ENCODE results near the gene SORD. TPM values are rescaled to one million over a fixed set of nuclear protein-coding genes. Genes with fewer than 3 reads are reported as not detected.

Gene SORD
- total RNA-seq, 1 donor from 2014 or later, result 20.4 TPM

DNA sequence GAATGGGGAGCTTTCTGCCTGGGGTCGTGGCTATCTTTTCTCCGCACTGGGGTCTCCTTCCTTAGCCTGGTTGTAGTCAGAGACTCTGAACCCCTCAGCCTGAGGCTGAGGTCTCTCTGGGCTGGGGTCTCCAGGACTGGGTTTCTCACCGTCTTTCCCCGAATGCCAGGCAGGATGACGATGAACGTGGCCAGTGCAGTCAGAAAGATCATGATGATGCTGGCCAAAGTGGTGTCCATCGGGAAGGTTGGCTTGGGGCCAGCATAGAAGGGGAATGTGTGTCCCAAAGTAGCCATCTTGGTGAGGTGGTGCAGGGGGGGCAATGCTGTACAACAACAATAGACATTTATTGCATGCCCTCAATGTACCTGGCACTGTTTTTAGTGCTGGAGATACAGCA is 99.7 kb downstream of the SORD start:
- no peak overlapping the region for H3K4me3 ChIP-seq
- H3K4me1 ChIP-seq, result peaks cover 4% of the 10 kb centered on the region
- H3K9me3 ChIP-seq, result no peaks in the 10 kb centered on the region
- intact Hi-C loops (cut with DNase I), result no loop called here
- H3K27me3 ChIP-seq, result no peaks in the 10 kb centered on the region
- H3K36me3 ChIP-seq, result no peaks in the 10 kb centered on the region
- TF ChIP-seq, protein P1, sequence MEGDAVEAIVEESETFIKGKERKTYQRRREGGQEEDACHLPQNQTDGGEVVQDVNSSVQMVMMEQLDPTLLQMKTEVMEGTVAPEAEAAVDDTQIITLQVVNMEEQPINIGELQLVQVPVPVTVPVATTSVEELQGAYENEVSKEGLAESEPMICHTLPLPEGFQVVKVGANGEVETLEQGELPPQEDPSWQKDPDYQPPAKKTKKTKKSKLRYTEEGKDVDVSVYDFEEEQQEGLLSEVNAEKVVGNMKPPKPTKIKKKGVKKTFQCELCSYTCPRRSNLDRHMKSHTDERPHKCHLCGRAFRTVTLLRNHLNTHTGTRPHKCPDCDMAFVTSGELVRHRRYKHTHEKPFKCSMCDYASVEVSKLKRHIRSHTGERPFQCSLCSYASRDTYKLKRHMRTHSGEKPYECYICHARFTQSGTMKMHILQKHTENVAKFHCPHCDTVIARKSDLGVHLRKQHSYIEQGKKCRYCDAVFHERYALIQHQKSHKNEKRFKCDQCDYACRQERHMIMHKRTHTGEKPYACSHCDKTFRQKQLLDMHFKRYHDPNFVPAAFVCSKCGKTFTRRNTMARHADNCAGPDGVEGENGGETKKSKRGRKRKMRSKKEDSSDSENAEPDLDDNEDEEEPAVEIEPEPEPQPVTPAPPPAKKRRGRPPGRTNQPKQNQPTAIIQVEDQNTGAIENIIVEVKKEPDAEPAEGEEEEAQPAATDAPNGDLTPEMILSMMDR (IDR thresholded peaks at IDR 0.05), result no peak
- no peak for TF ChIP-seq POLR2A (IDR thresholded peaks at IDR 0.05)
- no peak for DNase-seq (ENCODE audit: extremely low spot score in 2 of 2)
- H3K27ac ChIP-seq, result no peak overlapping the region

DNA sequence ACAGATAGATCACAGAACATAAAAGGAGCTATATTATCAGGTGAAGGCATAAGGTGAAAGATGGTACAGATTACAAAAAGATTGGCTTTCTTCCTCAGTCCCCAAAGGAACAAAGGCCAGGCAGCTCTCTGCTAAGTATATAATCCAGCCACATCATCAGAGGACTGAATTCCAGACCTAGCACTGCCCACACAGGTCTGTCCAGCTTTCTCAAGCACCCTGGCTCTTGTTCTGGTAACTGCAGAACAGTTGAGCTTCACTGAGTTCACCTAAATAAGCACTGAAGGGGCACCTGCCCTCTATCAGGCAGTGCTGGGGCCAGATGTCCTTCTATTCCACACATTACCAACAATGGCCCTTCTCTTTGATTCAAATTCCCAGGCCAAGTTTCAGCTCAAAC is 100.4 kb downstream of the SORD start:
- Histone ChIP-seq H3K4me1 (no peaks in the 10 kb centered on the region), H3K4me3 (no peak overlapping the region), H3K27ac (no peak overlapping the region), H3K36me3 (no peaks in the 10 kb centered on the region), H3K9me3 (no peaks in the 10 kb centered on the region), H3K27me3 (no peaks in the 10 kb centered on the region)
- intact Hi-C loops (cut with DNase I), result no loop called here
- DNase-seq (ENCODE audit: extremely low spot score in 2 of 2), result no peak
- TF ChIP-seq POLR2A (IDR thresholded peaks at IDR 0.05), result no peak
- TF ChIP-seq, protein P1 (IDR thresholded peaks at IDR 0.05), result no peak
- no peak for TF ChIP-seq POLR2AphosphoS5 (IDR thresholded peaks at IDR 0.05; ENCODE audit: insufficient read depth in 1 of 2, low read depth in 1 of 2)

DNA sequence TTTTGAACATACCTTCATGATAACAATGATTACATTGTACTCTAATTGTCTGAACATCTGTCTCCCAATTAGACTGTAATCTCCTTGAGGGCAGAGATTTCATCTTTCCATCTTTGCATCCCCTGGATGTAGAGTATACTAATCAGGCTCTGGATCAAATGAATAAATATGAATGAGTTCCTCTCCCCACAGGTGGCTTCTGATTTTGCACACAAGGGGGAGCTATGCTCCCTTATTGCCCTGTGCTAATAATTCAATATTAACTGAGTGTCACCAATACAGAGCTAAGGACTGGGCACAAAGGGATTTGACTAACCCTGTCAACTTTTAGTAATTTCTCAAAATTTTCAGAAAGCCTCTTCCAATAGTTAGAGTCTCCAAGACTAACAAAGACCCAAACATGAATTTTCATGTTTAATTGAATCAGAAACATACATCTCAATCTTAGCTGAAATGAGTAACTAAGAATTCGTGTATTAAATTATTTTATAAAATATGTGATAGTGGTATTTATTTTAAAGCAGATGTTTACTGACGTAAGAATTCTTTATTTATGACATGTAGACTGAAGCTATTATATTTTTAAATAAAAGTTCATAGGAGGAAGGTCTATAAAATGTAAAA is 103.7 kb downstream of the SORD start:
- intact Hi-C loops (cut with DNase I), result no loop called here
- H3K27me3 ChIP-seq, result no peaks in the 10 kb centered on the region

More for the DNA sequence above, 103.7 kb downstream of the SORD start:
- no peaks in the 10 kb centered on the region for H3K36me3 ChIP-seq
- H3K27ac ChIP-seq, result no peak overlapping the region
- no peak overlapping the region for H3K4me3 ChIP-seq
- DNase-seq (ENCODE audit: extremely low spot score in 2 of 2), result no peak
- TF ChIP-seq POLR2AphosphoS5 (IDR thresholded peaks at IDR 0.05; ENCODE audit: insufficient read depth in 1 of 2, low read depth in 1 of 2) (no peak), POLR2A (IDR thresholded peaks at IDR 0.05) (no peak)
- TF ChIP-seq, protein P1 (IDR thresholded peaks at IDR 0.05), result no peak
- no peaks in the 10 kb centered on the region for H3K9me3 ChIP-seq
- peaks cover 10% of the 10 kb centered on the region for H3K4me1 ChIP-seq

Small RNA genes within 50 kb of the gene (small RNA-seq; reads per million reads assigned to genes)
- gene RF00019, result not detected
- gene RNU1-78P, result not detected
- gene RNU6-966P, result not detected

Other genes with a start within 250 kb of the SORD start
- not detected for gene TERB2, start 66.5 kb upstream of the SORD start, total RNA-seq
- gene DUOX2, start 91.0 kb downstream of the SORD start, total RNA-seq, result 20.6 TPM
- 1.5 TPM for gene DUOXA2, start 91.1 kb downstream of the SORD start, total RNA-seq
- 66.5 TPM for gene DUOXA1, start 106.7 kb downstream of the SORD start, total RNA-seq
- gene DUOX1, start 106.8 kb downstream of the SORD start, total RNA-seq, result 98.7 TPM
- gene SHF, start 164.8 kb downstream of the SORD start, total RNA-seq, result 15.0 TPM
- gene SLC28A2, start 229.0 kb downstream of the SORD start, total RNA-seq, result not detected

Data from vagina (tissue), 2 donors.